GM12875 (cell line): ENCODE results near the gene SLC6A8.
"Not testable (repeated sequence)": the region's sequence is repeated elsewhere in the genome, so short reads cannot be mapped to it uniquely, and the experiment has no call there.

Experiments
- H3K4me3 ChIP-seq: one replicate; pipeline ENCODE4 v1.5.1; 2011; ENCODE audit warnings: low read depth, low read length, control low read depth
- TF ChIP-seq, protein P1 (sequence below): IDR thresholded peaks from 2 replicates; pipeline ENCODE4 v1.5.1; 2011; ENCODE audit warnings: low read depth, mild to moderate bottlenecking, control low read depth, inconsistent platforms, low read length, moderate library complexity, borderline replicate concordance; ENCODE audit not compliant: insufficient read depth

Gene SLC6A8

GRCh38 chrX:153700376-153700945 is 12.7 kb downstream of the SLC6A8 start:
- TF ChIP-seq, protein P1, sequence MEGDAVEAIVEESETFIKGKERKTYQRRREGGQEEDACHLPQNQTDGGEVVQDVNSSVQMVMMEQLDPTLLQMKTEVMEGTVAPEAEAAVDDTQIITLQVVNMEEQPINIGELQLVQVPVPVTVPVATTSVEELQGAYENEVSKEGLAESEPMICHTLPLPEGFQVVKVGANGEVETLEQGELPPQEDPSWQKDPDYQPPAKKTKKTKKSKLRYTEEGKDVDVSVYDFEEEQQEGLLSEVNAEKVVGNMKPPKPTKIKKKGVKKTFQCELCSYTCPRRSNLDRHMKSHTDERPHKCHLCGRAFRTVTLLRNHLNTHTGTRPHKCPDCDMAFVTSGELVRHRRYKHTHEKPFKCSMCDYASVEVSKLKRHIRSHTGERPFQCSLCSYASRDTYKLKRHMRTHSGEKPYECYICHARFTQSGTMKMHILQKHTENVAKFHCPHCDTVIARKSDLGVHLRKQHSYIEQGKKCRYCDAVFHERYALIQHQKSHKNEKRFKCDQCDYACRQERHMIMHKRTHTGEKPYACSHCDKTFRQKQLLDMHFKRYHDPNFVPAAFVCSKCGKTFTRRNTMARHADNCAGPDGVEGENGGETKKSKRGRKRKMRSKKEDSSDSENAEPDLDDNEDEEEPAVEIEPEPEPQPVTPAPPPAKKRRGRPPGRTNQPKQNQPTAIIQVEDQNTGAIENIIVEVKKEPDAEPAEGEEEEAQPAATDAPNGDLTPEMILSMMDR, result no peak
- no peak overlapping the region for H3K4me3 ChIP-seq

DNA sequence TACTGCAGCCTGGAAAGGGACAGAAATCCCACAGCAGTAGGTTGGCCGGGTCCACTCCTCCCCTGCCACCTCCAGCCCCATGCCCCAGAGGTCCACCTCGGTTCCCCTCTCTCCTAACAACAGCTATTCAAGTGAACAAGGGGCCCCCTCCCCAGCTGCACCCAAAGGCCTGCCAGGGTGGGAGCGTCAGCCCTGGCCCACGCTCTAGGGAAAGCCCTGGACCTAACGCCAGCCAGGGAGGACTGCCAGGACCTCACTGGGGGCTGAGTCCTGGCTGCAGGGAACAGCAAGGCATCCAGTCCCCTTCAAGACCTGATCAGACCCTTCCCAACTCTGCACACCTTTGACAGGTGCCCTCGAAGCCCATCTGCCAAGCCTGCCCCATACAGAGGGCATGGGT is 13.2 kb downstream of the SLC6A8 start:
- TF ChIP-seq, protein P1, result no peak

DNA sequence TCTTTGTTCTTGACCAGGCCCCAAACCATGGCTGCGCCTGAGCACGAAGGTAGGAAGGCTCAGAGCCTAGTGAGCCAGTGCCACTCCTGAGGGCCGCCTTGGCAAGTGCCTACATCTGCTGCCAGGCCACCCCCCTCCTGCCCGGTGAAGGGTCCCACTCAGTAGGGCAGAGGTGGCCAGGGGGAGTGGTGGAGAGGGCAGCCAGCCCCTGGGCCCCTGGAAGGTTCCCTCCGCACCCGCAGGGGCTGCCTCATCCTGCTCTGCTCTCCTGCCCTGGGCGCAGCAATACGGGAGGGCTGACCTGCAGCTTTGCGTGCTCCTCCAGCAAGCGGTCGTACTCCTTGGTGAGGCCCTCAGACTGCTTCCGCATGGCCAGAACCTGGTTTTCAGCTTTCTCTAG is 14.0 kb downstream of the SLC6A8 start:
- TF ChIP-seq, protein P1, result no peak
- H3K4me3 ChIP-seq, result no peak overlapping the region

More for the DNA sequence above, 13.2 kb downstream of the SLC6A8 start:
- no peak overlapping the region for H3K4me3 ChIP-seq

DNA sequence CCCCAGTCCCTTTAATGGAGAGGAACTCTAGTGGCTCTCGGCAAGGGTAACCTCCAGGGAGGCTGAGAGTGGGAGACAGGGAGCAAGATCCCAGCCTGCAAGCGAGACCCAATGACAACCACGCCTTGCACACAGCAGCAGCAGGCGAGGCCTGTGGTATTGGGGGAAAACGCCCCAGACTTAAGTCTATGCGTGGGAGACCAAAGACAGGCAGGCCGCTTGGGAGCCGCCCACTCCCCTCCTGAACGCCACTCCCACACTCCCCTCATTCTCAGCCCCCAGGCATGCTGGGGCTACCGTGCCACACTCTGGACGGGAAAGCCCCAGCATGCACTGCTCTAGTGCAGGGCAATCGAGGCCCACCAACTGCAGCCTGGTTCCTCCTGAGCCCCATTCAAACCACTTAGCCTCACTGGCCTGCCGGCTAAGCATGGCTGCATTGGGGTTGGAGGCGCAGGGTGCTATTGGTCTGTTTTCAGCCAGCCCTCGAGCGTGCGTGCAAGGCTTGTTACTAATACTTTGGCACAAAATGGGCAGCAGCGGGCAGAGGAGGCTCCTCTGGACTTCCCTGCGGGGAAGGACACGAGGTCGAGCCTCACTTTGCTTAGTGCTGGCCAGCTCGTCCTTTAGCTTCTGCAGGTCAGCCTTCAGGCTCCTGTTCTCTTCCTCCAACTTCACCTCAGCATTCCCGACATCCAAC is 14.8 kb downstream of the SLC6A8 start:
- no peak overlapping the region for H3K4me3 ChIP-seq
- TF ChIP-seq, protein P1, result no peak

GRCh38 chrX:153703036-153703370 is 15.3 kb downstream of the SLC6A8 start:
- H3K4me3 ChIP-seq, result no peak overlapping the region
- TF ChIP-seq, protein P1, result no peak

GRCh38 chrX:153704021-153704526 is 16.3 kb downstream of the SLC6A8 start:
- no peak overlapping the region for H3K4me3 ChIP-seq
- TF ChIP-seq, protein P1, result no peak

- not testable (repeated sequence) for H3K4me3 ChIP-seq
These were observed 17.1 kb downstream of the SLC6A8 start for GRCh38 chrX:153704631-153705402.

GRCh38 chrX:153705403-153706060 is 17.8 kb downstream of the SLC6A8 start:
- not testable (repeated sequence) for H3K4me3 ChIP-seq
